Middle frontal gyrus (tissue), 1 donor: ENCODE data around the gene SURF1.
"Not testable (repeated sequence)": the region's sequence is repeated elsewhere in the genome, so short reads cannot be mapped to it uniquely, and the experiment has no call there.

Experiments
- DNase-seq: peaks from one replicate; pipeline ENCODE4 v3.0.0-alpha.2; 2015; ENCODE audit warnings: low spot score; ENCODE audit errors: extremely low spot score

The SURF1 gene

DNA sequence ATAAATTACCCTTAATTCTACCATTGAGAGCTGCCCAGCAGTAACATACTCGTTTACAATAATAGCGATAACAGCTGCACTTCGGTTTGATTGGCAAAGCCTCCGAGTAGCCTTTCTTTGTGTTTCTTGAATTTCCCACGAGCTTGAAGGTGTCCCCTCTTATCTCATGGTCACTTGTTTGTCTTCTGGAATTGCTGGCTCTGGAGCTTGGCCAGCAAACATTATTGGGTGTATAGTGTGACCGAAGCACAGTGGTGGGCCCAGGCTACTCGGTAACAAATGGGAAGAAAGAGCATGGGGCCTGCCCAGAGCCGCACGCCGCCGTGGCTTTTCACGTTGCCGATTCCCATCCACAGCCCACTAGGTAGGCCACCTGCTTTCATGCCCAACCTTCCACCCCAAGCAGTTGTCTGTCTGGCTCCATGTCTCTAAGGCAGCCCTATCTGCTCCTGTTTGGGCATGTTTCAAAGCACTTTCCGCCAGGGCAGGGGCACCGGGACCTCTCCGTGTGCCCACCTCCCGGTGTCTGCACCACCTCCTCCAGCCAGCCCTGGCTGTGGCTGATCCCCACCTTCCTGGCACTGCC lies 28.5 kb upstream of the SURF1 start:
- no peak for DNase-seq

DNA sequence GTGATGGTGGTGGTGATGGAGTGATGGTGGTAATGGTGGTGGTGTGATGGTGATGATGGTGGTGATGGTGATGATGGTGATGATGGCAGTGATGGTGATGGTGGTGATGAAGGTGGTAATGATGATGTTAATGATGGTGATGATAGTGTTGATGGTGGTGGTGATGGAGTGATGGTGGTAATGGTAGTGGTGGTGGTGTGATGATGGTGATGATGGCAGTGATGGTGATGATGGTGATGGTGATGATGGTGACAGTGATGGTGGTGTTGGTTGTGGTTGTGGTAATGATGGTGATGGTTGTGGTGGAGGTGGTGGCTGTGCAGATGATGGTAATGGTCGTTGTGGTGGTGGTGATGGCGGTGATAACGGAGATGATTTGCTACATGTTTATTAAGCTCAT lies 27.2 kb upstream of the SURF1 start:
- DNase-seq = no peak

DNA sequence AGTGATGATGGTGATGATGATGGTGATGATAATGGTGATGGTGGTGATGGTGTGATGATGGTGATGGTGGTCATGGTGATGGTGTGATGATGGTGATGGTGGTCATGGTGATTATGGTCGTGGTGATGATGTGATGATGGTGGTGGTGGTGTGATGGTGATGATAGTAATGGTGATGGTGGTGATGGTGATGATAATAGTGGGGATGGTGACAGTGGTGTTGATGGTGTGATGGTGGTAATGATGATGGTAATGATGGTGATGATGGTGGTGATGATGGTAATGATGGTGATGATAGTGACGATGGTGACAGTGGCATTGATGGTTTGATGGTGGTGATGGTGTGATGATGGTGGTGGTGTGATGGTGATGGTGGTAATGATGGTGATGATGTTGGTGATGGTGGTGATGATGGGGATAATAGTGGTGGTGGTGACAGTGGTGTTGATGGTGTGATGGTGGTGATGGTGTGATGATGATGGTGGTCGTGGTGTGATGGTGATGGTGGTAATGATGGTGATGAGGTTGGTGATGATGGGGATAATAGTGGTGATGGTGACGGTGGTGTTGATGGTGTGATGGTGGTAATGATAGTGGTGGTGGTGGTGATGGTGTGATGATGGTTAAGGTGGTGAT lies 26.3 kb upstream of the SURF1 start:
- DNase-seq = no peak

DNA sequence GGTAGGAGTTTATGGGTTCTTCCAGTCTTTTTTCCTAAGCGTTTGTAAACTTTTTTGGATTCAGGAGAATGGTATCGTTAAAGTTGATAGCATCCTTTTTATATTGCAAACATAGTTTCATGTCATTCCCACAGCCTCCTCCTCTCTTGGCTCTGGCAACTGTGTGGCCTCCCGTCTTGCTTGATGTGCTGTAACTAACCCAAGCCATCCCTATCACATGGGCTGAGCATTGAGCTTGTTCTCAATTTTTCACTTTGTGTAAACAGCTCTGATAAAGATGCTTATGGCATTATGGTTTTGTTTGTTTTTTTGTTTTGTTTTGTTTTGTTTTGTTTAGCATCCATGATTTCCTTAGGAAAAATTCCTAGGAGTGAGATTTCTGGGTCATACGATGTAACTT lies 24.4 kb upstream of the SURF1 start:
- DNase-seq = no peak

DNA sequence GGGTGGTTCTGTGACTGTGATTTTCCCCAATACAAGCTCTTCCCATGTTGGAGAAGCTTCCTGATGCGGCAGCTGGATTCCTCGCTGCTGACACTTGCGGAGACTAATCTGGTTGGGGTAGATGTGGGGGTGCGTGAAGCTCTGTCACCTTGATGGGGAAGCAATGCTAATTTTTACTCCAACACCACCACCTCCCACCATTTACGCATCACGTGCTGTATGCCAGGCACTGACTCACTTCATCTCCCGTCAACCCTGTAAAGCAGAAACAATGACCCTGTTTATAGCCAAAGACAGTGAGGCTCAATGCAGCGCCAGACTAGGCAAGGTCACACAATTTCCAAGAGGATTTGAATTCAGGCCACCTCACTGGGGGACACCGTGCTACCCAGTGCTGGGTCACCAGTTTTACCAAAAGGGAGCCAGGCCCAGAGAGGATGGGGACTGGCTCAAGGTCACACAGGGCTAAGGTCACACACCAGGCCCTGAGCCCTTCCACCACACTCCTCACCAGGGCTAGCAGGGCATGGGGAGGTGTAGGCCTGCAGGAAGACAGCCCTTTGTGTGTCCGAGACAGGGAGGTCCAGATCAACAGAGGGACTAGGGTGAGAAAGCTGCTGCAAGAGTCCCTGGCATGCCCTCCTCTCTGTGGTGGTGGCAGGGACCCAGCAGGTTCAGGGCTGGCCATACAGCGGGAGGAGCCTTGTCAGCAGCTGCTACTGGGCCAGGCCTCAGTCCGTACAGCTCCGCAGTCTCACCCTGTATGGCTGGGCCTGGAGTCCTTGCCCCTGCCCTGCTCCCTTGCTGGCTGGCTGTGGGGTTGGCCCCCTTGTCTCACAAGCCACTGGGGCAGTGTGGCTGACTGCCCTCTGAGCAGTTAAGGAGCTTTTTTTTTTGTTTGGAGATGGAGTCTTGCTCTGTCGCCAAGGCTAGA lies 23.1 kb upstream of the SURF1 start:
- DNase-seq = no peak

DNA sequence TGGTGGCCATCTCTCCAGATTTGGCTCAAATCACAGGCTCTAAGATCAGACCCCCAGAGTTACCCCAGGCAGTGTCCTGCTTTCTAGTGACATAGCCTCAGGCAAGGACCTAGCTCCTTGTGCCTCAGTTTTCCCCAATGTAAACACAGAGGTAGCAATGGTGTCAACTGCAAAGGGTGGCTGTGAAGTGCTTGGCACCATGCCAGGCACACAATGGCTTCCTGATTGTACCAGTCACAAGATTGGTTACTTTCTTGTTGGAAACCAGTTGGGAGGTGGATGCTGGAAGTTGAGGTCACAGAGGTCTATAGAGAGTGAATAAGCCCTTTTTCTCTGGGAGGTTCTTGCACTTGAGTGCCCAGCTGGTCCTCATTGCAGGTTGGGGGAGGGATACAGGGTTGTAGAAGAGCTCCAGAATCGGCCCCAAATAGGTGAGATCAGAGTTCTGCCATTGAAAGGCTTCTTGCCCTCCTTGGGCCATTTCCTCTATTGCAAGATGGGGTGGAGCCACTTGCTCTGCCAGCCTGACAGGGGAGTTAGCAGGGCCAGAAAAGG lies 22.2 kb upstream of the SURF1 start:
- DNase-seq = no peak

DNA sequence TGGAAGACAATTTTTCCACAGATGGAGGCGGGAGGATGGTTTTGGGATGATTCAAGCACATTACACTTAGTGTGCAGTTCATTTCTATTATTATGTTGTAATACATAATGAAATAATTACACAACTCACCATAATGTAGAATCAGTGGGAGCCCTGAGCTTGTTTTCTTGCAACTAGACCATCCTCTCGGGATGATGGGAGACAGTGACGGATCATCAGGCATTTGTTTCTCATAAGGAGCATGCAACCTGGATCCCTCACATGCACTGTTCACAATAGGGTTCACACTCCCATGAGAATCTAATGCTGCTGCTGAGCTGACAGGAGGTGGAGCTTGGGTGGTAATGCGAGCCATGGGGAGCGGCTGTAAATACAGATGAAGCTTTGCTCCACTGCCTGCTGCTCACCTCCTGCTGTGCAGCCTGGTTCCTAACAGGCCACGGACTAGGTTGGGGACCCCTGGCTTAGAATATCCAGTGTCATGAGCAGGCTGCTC lies 21.5 kb upstream of the SURF1 start:
- DNase-seq = no peak

DNA sequence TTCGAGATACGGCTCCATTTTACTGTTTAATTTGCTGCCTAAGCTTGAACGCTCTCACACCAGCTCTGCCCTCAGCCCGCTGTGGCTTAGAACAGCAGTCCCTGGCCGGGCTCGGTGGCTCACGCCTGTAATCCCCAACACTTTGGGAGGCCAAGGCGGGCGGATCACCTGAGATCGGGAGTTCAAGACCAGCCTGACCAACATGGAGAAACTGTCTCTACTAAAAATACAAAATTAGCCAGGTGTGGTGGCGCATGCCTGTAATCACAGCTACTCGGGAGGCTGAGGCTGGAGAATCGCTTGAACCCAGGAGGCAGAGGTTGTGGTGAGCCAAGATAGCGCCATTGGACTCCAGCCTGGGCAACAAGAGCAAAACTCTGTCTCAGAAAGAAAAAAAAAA lies 21.0 kb upstream of the SURF1 start:
- DNase-seq = not testable (repeated sequence)

DNA sequence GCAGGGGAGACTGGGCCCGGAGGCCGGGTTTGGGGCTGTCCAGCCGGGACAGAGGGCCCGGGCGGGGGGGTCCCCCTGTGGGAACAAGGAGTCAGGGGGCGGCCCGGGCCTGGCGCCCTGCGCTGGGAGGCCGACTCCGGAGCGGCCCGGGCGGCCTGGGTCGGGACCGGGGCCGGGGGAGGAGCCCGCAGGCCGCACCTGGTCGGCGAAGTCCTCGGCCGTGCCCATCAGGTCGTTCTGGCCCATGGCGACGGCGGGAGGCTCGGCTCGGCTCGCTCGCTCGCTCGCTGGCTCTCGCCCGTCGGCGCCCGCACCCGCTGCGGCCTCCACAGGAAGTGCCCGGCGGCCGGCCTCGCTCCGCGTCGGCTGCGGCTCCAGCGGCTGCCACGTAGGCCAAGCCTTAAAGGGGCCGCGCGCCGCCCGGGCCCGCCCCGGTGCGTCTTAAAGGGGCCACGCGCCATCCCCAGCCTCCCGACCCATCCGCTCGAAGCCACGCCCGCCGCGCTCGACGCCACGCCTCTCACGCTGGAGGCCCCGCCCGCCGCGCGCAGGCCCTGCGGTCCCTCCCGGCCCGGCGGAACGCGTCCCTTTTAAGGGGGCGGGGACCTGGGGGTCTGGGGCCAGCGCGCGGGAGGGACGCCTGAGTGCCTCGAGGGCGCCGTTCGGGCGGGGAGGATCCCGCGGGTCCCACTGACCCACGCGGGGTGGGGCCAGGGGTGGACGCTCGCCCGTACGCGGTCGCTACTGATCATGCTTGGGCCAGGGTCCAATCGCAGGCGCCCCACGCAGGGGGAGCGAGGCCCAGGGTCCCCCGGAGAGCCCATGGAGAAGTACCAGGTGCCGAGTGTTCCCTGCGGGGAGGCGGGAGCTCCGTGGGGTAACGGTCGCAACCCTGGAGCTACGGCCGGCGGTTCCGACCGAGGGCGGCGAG lies 19.7 kb upstream of the SURF1 start, which contains the start of the genes STKLD1 and SURF4:
TSS of gene STKLD1 (plus strand) at position 643 of the 931 bp plus-strand sequence. CDS start at position 751, 108 bp downstream.
TSS of gene SURF4 (minus strand) at position 337 of the 931 bp plus-strand sequence. CDS start at position 246, 91 bp downstream.
- DNase-seq = peak; percentile 93

DNA sequence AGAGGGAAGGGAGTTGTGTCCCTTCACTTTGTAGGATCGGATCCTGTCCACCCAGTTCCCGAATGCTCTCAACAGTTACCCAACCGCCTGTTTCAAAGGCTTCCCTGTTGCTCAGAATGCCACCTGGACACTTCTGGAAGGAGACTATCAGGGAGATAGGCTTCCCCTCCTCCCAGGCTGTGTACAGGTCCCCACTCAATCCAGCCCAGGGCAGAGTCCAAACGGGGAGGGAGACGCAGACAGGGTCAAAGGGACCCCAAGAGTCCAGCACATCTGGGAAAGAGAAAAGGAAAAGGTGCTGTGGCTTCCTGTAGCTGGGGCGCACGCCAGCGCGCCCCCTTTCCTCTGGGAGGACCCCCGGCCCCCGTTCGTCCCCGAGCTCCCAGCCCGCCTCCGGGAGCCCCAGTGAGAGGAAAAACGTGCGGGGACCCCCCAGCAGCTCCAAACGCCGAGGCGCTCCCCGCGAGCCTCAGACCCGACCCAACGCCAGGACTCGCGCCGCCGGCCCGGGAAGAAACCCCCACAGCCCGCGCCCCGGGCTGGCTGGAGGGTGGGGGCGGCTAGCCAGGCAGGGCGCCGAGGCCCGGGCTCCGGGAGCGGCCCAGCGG lies 18.9 kb upstream of the SURF1 start:
- no peak for DNase-seq

DNA sequence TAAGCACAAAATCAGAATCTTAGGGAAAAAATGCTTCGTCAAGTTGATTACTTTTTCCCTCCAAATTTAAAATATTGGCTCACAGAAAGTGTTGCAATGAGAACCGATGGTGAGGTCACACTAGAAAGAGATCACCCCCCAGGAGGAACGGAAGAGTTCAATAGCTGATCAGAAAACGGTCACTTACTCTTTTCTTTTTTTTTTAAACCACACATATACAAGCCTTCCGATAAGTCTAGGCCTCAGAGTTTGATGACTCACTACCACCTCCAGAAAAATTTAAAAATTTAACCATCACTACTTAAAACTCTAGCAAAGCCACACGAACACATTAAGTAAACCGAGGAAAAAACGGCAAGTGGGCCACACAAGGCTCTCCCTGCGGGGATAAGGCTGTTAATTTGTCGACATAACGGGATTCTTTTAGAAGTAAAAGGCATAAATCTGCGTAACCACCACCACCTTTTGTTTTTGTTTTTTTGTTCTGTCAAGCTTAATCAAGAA lies 18.4 kb upstream of the SURF1 start:
- no peak for DNase-seq

DNA sequence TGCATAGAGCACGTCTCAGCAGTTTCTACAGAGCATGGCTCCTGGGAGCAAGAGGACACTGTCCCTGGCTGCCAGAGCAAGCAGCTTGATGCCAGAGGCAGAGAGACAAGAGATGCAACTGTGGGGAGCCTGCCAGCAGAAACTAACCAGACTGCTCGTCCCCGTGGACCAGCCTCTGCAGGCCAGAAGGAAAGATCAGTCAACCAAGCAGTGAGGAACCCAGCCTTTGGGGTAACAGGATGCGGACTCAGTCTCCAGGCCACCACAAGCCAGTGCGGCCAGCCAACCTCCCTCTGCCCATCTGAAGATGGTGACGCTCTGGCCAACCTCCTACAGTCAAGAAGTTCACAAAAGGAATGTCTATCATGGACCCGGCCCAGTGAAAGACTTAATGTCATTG lies 15.9 kb upstream of the SURF1 start:
- no peak for DNase-seq

DNA sequence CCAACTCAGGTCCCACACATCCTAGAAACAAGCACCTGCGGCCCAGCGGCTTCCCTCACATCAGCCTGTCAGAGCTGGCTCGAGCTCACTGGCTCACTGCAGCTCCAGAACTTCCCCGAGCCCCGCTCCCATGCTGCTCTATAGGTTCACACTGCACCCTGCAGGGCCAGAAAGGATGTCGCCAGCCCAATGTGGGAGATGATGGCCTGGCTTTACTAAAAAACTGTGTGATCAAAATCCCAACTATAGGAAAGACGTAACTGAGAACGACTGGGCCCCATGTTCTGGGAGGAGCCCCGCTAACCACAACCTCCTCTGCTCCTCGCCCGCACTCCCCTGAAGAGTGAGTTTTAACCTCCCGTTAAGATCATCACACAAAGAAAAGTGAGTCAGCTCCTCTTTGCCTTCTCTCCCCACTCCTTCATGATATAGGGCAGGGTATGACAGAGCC lies 15.0 kb upstream of the SURF1 start:
- DNase-seq = no peak

DNA sequence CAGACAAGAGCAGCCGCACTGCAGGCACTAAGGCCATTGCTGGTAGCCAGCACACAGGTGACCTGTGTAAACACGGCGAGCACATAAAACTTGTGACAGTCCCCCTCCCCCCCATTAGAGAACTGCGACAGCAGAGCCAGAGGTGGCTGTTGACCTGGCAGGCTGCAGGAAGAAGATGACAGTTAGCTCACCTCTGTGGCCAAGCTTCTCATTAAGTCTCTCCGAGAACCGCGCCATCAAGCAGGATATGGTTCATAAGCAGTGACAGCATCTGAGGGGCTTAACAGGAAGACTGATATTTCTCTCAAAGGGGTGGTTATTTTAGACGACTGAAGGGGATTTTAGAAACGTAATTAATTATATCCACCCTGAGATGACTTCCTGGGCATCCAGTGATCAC lies 14.4 kb upstream of the SURF1 start:
- no peak for DNase-seq

DNA sequence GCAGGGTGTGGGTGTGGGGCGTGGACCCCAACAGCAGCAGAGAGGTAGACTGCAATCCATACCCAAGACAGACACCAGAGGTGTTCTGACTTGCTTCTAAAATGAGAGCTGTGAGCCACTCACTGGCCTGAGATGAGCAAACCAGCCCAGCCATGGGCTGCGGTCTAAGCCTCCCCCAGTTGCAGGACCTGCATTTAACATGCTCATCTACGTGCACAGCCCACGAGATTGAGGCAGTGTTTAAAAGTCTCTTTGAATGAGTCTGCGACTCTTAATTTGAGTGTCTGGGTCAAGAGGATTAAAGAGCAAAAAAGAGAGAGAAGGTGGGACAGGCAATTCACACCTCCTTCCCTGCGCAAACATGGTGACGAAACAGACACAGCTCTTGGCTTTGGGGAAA lies 13.6 kb upstream of the SURF1 start:
- DNase-seq = no peak

DNA sequence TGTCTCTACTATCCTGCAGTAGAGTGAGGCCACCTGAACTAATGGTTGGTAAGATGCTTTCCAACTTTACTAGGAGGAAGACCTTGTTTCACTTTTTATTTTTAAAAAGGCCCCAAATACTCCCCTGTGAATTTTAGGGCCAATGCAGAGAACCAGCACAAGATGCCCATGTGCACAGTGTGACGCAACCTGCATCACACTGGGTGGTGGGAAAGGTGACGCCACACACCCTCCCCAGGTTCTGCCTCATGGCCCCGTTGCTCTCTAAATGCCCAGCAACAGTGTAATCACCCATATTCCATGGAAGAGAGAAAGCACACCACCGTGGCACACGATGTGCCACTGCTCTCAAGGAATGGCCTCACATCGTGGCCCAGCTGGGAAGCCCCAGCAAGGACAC lies 13.1 kb upstream of the SURF1 start:
- DNase-seq = no peak

DNA sequence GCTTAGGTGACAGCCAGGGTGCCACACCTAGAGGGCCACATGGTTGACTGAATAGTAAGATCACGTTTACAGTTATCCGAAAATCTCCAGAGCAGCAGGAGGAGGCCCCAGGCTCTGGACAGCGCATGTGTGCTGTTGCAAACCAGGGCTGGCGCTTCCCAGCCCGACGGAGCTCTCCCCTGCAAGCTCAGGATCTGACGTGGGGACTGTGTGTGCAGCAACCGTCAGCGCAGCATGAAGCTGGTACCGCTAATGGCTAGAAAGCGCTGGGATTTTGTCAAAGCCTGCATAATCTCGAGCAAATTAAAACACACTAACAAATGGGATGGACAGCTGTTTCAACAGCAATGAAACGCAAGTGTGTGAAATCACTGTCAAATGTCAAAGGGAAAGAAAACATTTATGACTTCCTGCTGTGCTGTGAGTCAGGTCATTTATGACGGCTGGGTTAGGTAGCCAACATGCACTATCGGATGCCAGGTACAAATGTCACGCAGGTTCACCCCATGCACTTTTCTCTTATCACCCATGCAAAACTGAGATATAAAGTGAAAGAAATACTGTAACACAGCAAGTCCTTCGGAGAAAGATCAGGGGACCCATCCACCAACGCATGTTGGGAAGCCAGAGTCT lies 12.1 kb upstream of the SURF1 start:
- DNase-seq = no peak

DNA sequence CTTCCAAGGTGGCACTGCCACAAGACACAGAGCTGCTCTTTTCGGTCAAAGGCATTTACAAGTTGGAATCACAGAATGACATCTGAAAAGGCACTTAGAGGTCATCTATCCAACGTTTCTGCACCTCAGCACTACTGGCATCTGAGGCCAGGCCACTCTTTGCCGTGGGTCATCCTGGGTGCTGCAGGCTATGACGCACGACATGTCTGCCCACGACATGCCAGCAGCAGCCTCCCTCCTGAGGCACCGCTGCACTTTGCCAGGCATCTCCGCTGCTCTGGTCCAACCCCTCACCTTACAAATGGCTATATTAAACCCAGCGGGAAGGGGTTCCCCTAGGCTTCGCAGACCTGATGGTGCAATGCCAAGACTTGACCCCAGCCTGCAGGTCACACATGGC lies 11.5 kb upstream of the SURF1 start:
- no peak for DNase-seq

DNA sequence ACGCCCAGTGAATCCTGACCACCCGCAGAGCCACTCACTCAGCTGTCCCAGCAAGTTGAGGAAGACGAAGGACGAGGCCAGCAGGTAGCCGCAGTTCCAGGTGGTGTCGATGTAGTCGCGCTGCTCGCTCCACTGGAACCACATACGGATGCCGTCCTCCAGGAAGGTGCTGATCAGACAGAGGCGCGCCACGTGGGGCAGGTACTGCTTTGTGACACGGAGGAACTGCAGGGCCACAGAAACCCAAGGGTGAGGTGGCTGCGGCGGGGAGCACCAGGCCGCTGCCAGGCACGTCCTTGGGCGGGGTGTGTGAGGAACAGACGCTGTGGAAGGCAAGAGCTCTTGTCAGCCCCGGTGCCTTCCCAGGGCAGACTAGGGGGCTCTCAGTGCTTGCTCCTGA lies 10.9 kb upstream of the SURF1 start:
- no peak for DNase-seq
